IPS-NIHi7 (cell line): Measurements from ENCODE around the gene XYLT2.
"Not testable (repeated sequence)": the region's sequence is repeated elsewhere in the genome, so short reads cannot be mapped to it uniquely, and the experiment has no call there.

Experiments used
- DNase-seq: peaks from one replicate; pipeline ENCODE4 v3.0.0; 2012; ENCODE audit warnings: mixed read lengths; ENCODE audit errors: extremely low spot score

Gene XYLT2

DNA sequence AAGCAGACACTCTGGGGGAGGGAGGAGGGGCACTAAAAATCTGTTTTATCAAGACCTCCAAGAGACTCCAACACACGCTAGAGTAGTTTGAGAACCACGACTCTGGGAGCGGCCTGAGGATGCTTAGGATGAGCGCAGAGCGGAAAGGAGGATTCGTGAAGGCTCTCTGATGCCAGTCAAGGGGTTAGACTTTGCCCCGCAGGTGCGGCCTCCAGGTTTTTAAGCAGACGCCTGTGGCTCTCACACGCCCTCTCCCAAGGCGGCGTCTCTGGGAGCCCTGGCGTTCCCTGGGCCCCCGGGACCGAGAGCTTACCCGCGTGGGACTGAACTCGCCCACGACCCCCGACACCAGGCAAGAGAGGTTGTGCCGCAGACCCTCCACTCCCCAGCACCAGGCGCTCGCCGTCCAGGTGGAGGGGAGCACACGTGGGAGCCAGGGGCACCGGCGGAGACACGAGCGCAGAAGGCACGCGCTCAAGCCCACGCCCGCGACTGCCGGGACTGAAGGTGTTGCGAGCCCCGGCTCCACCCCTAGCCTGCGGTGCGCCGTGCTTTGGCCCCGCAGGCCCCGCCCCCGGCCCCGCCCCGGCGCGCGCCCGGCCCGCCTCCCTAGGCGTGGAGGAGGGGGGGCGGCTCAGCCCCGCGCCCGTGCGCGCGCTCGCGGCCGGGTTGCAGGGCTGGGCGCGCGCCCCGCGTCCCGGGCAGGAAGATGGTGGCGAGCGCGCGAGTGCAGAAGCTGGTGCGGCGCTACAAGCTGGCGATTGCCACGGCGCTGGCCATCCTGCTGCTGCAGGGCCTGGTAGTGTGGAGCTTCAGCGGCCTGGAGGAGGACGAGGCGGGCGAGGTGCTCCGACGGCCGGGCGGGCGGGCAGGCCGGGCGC is at the start of gene XYLT2:
TSS of gene XYLT2 (plus strand) at position 695 of the 881 bp plus-strand sequence. CDS start at position 710, 15 bp downstream.
- peak; percentile 97 for DNase-seq

DNA sequence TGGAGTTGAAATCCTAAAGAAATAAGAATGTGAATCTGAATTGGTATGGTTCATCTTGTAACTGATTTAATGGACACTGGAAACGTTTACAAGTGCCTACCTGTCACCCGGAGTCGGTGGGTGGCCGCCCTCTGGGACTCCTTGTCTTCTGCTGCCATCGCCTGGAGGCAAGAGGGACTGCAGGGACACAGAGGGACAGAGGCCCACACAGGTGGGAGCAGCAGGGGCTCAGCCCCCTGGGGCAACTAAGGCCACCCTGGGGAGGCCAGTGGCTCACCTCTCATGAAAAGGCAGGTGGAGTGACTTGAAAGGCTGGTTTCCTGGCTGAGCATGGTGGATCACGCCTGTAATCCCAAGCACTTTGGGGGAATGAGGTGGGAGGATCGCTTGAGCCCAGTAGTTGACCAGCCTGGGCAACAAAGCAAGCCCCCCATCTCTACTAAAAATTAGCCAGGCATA is 48.5 kb upstream of the XYLT2 start:
- peak; percentile 86 for DNase-seq

DNA sequence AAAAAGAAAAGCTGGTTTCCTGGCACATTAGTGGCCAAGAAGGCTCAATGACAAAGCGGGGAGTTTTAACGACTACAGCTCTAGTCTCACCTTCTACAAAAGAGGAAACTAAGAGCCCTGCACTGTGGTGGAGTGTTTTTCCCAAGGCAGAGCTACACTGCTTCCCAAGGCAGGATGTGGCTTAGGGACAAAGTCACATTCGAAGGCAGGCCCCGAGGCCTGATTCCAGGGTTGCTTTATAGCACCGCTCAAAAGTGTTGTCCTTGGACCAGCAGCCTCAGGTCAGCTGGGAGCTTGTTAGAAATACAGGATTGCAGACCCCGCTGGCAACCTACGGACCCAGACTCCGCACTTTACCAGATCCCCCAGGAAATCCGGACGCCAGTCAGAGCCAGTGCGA is 47.9 kb upstream of the XYLT2 start:
- no peak for DNase-seq

DNA sequence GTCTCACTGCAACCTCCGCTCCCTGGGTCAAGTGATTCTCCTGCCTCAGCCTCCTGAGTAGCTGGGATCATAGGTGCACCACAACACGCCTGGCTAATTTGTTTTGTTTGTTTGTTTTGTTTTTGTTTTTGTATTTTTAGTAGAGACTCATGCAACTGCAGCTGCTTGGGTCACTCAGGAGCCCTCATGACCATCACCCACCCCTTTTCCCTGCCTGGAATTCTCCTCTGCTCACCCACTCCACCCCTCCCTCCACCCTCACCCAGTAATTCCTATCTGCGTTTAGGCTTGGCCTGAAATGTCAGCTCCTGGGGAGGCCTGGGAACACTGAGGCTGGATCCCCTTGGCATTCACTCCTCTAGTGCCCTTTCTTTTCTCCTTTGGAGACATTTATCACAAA is 46.1 kb upstream of the XYLT2 start:
- no peak for DNase-seq

DNA sequence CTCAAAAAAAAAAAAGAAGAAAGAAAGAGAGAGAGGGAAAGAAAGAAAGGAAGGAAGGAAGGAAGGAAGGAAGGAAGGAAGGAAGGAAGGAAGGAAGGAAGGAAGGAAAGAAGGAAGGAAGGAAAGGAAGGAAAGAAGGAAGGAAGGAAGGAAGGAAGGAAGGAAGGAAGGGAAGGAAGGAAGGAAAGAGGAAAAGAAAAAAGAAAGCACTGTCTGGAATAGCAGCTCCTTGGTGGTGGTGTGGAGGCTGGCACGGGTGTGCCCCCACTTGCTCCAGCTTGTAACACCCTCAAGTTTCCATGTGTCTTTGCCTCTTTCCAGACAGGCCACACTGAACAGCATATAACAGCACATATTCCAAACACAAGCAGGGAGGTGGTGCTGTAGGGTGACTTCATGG is 45.1 kb upstream of the XYLT2 start:
- DNase-seq: not testable (repeated sequence)

DNA sequence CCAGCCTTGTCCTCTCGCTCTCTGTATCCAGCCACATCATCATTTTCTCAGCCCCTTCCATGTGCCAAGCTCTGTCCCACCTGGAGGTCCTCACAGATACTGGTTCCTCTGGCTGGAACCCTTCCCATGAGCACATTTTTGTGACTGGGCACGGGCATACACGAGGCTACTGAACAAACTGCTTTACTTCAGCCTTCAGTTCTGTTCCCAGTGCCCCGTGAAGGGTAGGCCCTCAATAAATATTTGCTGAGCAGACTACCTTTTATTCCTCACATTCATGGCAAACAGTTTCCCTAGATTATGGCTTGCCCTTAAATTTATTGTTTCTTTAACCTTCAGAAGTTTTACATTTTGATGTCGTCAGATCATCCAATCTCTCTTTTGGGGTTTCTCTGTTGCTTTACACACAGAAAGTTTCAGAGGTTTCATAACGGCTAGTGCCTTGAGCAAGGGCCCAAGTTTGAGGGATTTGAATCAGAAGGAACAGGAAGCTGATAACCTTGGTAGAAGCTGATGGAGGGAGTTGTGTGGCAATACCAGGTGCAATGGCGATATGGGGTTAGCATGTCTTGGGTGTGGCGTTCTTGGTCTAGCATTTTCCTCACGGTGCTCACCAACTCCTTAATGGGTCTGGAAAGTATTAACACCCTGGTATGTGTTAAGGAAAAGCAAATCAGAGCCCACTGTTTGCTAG is 43.9 kb upstream of the XYLT2 start:
- DNase-seq: no peak

DNA sequence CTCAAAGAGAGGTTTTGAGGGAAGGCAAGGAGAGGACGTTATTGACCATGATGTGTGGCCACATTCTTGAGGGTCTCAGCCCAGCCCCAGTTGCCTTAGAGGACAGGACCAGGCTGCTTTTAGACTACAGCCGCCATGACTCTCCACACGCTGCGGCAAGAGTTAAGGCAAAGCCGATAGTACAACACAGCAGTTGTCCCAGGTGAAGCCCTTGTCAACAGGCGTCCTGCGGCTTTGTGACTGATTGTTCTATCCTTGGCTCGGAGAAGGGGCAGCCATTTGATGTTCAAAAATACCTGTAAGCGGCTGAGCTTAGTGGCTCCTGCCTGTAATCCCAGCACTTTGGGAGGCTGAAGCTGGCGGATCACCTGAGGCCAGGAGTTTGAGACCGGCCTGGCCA is 42.9 kb upstream of the XYLT2 start:
- DNase-seq: no peak

DNA sequence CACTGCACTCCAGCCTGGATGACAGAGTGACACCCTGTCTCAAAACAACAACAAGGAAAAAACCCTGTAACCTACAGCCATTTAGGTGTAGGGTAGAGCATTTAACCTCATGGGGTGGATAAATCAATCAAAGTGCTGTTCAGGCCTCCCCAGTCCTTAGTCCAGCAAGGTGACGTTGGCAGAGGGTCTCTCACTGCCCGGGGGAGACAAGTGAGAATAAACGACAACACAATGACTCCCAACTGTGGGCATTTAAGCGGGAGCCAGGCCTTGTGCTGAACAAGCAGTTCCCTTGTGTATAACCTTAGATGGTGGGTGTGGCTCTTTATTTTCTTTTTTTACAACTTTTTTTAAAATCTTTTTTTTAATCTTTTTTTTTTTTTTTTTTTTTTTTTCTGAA is 42.3 kb upstream of the XYLT2 start:
- DNase-seq: no peak

DNA sequence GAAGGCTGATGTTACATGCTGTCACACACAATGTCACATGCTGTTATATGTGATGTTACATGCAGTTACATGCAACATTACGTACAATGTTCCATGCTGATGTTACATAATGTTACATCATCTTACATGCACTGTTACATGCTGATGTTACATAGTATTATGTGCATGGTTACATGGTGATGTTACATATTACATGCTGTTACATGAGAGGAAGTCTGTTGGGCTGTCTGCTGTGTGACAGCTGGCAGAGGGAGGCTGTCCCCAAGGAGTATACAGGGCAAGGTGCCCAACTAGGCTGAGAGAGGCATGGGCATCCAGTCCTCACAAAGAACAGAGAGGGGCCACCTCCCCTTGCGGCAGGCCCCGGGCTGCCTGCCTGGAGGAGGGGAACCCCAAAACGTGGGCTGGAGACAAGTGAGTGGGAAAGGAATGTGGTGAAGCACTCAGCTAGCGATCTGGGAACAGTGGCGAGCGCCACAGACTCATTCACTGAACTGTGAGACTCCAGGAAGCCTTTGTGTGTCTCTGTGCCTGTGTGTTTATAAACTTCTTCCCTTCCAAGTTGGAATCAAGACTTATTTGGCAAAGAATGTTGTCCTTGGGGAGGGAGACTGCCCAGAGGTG is 41.0 kb upstream of the XYLT2 start:
- no peak for DNase-seq

DNA sequence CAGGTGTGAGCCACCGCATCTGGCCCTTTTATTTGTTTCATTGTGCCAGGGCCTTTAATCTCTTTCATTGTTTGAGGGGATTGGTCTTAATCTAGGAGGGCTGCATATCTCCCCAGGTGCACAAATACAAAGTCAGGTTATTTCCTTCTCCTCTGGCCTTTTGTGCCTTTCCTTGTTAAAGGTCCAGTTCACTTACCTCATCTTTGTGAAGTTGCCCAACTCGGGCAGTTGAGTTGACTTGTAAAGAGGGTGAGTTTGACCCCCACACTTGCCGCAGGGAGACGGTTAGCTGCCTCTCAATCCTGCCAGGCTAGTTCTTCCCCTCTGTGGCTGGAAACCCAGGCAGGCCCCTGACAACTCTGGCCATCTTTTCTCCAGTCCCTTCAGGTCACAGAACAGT is 38.3 kb upstream of the XYLT2 start:
- DNase-seq: no peak

DNA sequence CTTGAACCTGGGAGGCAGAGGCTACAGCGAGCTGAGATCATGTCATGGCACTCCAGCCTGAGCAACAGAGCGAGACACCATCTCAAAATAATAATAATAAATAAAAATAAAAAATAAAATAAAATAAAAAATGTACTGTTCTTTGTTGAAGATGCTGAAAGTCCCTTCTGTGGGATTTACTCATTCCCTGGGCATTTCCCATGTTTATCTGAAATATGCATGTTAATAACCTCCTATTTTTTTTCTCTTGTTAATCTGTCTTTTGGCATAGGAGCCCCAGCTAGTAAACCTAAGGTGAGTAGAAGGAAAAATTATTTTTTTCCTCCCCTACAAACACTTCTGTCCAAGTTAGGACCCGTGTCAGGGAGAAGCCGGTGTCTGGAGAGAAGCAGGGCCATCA is 37.3 kb upstream of the XYLT2 start:
- DNase-seq: no peak

DNA sequence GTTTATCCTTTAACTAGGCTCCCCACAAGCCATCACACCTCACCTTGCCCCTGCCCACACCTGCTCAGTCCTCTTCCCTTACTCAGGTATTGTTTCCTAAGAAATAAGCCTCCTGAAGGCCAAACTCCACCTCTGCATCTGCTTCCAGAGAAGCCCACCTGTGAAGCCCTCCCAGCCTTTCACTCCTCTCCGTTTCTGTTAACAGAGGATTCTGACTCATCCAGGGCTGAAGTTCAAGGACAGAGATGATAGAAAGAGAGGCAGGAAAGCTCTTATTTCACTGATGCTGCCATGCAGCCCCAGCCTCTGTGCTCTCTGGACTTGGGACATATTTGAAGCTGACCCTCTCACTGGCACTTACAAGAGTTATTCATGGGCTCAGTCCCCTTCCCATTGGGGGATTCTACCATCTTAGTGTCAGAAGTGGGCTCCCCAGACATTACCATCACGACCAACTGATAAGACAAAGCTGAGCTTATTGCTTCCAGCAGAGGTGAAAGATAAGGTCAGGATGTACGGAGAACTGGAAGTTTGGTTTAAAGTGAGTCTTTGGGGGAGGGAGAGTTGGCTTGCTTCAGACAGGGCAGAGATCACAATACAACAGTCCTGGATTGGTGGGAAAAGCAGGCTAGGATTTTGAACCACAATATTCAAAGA is 35.3 kb upstream of the XYLT2 start:
- no peak for DNase-seq

DNA sequence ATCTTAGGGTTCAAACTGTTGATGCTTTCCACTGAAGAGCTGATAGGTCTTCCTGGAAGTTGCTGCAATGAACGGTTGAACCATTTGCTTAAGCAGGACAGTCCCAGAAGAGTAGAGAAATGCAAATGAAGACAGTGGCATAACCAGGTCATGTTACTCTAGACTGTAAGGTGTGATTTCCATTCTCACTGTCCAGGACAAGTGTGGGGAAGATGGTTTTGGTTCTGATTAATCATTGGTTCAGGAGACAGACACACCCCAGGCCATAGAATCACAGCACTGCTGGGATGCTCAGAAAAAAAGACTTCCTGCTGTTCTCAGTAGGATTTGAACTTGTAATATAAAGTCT is 34.8 kb upstream of the XYLT2 start:
- DNase-seq: no peak

DNA sequence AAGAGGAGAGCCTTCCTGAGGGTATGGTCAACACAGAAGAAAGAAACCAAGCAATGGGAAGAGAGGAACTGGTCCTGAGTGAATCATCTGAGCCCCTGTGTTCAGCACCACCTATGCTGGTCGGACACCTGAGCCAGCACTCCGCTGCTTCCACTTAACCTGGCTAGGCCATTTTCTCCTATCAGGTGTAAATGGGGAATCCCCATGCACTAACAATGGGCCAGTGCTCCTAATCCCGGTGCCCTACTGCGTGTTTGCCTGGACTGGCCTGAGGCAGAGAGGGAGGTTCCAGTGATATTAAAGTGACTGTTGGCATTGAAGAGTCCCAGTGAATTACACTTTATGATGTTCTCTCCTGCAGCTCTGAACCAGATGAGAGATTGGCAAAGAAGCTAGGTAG is 34.4 kb upstream of the XYLT2 start:
- peak; percentile 45 for DNase-seq

DNA sequence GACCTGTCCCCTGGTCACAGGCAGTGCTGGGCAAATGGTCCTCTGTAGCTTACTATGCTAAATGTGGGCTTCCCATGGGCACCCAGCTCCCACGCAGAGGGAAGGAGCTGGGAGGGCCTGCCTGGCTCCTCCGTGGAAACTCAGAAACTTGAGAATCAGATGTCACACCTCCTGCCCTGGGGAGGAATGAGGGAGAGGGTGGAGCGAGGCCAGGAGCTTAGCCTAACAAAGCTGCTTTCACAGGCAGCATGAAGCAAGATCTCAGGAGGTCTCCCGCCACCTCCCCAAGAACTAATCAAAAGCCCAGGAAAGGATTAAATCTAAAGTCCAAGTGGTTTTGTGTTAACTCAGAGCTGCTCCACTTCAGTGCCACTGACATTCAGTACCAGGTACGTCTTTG is 33.6 kb upstream of the XYLT2 start:
- DNase-seq: no peak

DNA sequence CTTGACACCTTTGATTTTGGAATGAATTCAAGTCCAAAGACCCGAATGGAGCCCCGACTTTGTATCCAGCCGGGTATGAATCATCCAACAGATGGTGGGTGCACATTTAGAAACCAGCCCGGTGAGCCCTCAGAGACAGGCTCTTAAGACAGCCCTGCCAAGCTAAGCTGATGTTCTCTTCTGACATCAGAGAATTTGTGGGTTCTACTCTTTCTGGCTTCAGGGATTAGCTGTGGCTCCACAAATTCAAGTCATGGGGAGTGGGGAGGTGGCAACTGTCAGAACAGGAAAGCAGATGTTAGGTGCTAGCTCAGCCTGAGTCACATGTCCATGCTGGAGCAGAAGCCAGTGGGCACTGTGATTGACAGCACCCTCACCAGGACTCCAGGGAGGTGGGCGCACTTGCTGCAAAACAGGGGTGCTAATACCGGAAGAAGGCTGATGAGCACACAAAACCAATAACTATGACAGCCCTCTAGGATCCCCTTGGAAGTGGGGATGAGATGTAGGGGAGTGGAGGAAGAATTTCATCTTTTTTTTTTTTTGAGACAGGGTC is 31.4 kb upstream of the XYLT2 start:
- no peak for DNase-seq

DNA sequence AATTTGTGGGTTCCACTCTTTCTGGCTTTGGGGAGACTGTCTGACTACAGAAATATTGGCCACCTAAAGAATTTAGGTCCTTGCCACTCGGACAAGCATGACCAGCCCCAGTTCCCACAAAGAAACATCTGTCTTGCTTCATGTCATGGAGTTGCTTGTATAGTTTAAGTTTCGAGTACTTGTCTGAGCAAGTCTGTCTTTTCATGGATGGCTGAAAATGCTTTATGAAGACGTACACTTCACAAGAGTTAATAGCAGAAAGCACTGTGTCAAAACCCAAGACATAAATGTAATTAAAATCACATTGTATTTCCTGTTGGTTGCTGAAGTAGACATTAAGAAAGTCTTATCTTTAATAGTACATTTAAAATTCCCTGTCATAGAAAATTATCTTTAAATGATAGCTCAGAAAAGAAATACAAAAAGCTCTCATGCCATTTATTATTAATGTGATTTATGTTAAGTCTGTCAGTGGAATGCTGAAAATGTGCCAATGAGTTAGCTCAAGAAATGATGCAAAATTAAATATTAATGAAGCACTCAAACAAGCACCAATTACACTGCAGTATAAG is 29.8 kb upstream of the XYLT2 start:
- no peak for DNase-seq

DNA sequence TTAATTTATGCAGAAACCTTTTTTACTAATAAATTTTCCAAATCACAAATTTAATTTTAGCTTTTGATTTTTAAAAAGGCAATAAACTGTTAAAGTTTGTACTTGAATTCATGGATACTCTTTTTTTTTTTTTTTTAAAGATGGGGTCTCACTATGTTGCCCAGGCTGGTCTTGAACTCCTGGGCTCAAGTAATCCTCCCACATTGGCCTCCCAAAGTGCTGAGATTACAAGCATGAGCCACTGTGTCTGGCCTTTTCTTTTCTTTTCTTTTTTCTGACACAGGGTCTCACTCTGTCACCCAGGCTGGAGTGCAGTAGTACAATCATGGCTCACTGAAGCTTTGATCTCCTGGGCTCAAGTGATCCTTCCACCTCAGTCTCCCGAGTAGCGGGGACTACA is 29.3 kb upstream of the XYLT2 start:
- DNase-seq: not testable (repeated sequence)

DNA sequence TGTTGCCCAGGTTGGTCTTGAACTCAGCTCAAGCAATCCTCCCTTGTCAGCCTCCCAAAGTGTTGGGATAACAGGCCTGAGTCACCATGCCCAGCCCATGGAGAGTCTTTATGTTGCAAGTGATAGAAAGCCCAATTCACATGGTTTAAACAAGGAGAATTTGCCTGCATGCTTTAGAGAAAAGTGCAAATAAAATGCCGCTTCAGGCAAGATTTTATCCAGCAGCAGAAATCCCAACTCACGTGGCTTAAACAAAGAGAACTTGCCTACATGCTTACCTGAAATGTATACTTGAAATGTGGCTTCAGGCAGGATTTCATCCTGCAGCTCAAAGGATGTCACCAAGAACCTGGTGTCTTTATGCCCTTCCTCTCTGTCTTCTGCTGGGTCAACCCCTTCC is 28.8 kb upstream of the XYLT2 start:
- DNase-seq: no peak

DNA sequence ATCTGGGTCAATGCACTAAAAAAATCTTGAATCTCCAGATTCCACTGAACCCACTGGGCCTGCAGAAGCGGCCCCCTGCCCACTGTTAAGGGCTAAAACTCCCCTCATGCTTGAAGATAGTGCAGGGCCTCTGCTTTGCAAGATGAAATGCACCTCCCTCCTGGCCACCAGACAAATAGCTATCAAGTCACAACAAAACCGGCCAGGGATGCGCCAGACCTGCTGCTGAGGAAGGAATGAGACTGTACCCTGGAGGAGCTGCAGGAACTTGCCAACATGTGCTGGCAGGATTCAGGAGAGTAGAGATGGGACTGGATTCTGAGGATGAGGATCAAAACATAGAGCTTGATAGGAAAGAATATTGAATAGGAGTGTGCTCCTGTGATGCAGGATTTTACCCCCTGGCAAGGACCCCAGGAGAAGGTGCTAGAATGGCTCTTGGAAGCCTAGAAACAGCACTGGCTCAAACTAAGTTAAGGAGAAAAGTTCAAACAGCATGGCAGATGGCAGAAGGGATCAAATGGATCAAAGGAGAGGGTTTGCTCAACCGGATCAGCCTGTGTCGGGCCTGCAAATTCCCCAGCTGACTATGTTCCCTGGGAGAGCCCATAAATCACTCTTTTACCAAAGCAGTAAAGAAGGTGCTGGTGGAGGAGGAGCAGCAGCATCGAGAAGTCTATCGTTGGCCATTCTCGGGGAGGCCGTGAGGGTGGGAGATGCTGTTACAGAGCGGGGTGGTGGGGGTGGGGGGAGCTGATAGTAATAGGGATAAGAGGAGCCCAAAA is 27.2 kb upstream of the XYLT2 start:
- DNase-seq: peak; percentile 35
